Esophagus muscularis mucosa (tissue), 4 donors: ENCODE measurements around the gene NUMA1. TPM values are rescaled to one million over a fixed set of nuclear protein-coding genes. Genes with fewer than 3 reads are reported as not detected.

ENCODE experiments used
- DNase-seq: peaks from one replicate; pipeline ENCODE4 v3.0.0-alpha.2; 2017; ENCODE audit errors: extremely low spot score
- H3K27ac ChIP-seq, 4 donors: fragments of 200-600 bp; sonication (generic); replicated peaks in 1 of 4; 1 replicate in 3 of 4; 2 replicates in 1 of 4; pipeline ENCODE4 v1.5.1; 2016 to 2019; ENCODE audit warnings: mild to moderate bottlenecking in 1 of 4
- H3K27me3 ChIP-seq, 4 donors: fragments of 200-600 bp; sonication (generic); one replicate each; pipeline versions ENCODE4 v1.5.1 to v1.6.0; 2016 to 2019
- H3K36me3 ChIP-seq, 4 donors: fragments of 200-600 bp; sonication (generic); one replicate each; pipeline ENCODE4 v1.5.1; 2016 to 2019
- H3K4me1 ChIP-seq, 4 donors: fragments of 200-600 bp; sonication (generic); one replicate each; pipeline ENCODE4 v1.5.1; 2016 to 2019
- H3K4me3 ChIP-seq, 4 donors: fragments of 200-600 bp; sonication (generic); 1 replicate in 2 of 4; 2 replicates in 2 of 4; pipeline ENCODE4 v1.5.1; 2016 to 2019; ENCODE audit warnings: mild to moderate bottlenecking in 4 of 4, moderate library complexity in 1 of 4
- H3K9me3 ChIP-seq, 4 donors: fragments of 200-600 bp; sonication (generic); 1 replicate in 3 of 4; 2 replicates in 1 of 4; pipeline ENCODE4 v1.5.1; 2016 to 2019
- EP300 ChIP-seq: sonication (generic); formaldehyde crosslinking; IDR thresholded peaks from one replicate; pipeline ENCODE4 v1.6.1; 2017; ENCODE audit warnings: antibody characterized with exemption
- POLR2A ChIP-seq: fragments of 450-650 bp; IDR thresholded peaks from one replicate; pipeline ENCODE4 v1.6.1; 2017; ENCODE audit warnings: antibody characterized with exemption, moderate library complexity, mild to moderate bottlenecking, low read depth
- POLR2AphosphoS5 ChIP-seq, 2 donors: sonication (generic); formaldehyde crosslinking; IDR thresholded peaks; one replicate each; pipeline ENCODE4 v1.6.1; 2017; ENCODE audit warnings: antibody characterized with exemption in 2 of 2
- WGBS: methylation state at CpG from one replicate; pipeline ENCODE4 v1.1.5; 2018; 5-methylcytosine and 5-hydroxymethylcytosine counted together
- intact Hi-C: fragments of 100-400 bp; cut with DNase I; formaldehyde crosslinking; loops from one replicate; pipeline ENCODE4 v1.15.1; 2023
- total RNA-seq, 4 donors: library from RNA; depleted of rRNA; stranded (reverse); fragments of >200 nt; gene quantifications; one replicate each; pipeline versions ENCODE4 v1.1.0 to v1.2.1, GENCODE V29; 2016
- TF ChIP-seq, protein P1 (sequence below), 3 experiments: fragments of 200-600 bp in 2 of 3; fragments of 450-650 bp in 1 of 3; sonication (generic) in 2 of 3; IDR thresholded peaks; one replicate each; pipeline ENCODE4 v1.5.1; 2017 to 2019; ENCODE audit warnings: antibody characterized with exemption in 3 of 3, mild to moderate bottlenecking in 2 of 3, moderate library complexity in 1 of 3

Gene NUMA1
- total RNA-seq, 4 donors from 2014 or later: 214 to 328 (median 272) TPM

DNA sequence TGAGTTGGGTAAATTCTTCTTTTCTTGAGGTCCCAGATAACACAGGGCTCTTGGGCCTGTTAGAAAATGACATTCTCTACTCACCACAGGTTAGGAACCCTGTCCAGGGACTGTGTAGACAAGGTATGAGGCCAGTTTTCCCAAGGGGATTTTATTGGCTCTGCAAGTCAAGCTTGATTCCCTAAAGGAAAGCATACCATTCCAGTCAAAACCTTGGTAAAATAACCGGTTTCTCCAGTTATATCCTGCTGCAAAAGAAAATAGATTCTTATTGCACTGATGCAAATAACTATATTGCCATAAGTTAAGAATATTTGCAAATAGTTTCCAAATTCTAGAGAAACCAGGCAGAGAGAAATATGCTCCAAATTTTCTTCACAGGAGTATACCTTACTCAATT is 45.6 kb upstream of the NUMA1 start:
- no peak for TF ChIP-seq EP300
- TF ChIP-seq POLR2AphosphoS5 (IDR thresholded peaks at IDR 0.05): no peak
- TF ChIP-seq, protein P1, sequence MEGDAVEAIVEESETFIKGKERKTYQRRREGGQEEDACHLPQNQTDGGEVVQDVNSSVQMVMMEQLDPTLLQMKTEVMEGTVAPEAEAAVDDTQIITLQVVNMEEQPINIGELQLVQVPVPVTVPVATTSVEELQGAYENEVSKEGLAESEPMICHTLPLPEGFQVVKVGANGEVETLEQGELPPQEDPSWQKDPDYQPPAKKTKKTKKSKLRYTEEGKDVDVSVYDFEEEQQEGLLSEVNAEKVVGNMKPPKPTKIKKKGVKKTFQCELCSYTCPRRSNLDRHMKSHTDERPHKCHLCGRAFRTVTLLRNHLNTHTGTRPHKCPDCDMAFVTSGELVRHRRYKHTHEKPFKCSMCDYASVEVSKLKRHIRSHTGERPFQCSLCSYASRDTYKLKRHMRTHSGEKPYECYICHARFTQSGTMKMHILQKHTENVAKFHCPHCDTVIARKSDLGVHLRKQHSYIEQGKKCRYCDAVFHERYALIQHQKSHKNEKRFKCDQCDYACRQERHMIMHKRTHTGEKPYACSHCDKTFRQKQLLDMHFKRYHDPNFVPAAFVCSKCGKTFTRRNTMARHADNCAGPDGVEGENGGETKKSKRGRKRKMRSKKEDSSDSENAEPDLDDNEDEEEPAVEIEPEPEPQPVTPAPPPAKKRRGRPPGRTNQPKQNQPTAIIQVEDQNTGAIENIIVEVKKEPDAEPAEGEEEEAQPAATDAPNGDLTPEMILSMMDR (IDR thresholded peaks at IDR 0.05): no peak
- TF ChIP-seq POLR2A: no peak
- Histone ChIP-seq H3K27ac (no peak overlapping the region), H3K9me3 (no peaks in the 10 kb centered on the region), H3K4me3 (no peak overlapping the region), H3K36me3 (no peaks in the 10 kb centered on the region), H3K27me3 (peaks cover 0 to 1% (median 0%) of the 10 kb centered on the region in 4 donors), H3K4me1 (no peaks in the 10 kb centered on the region)
- no peak for DNase-seq
- WGBS: 63% methylated on average over 1 of the region's 1 CpG
- intact Hi-C loops: no loop called here

DNA sequence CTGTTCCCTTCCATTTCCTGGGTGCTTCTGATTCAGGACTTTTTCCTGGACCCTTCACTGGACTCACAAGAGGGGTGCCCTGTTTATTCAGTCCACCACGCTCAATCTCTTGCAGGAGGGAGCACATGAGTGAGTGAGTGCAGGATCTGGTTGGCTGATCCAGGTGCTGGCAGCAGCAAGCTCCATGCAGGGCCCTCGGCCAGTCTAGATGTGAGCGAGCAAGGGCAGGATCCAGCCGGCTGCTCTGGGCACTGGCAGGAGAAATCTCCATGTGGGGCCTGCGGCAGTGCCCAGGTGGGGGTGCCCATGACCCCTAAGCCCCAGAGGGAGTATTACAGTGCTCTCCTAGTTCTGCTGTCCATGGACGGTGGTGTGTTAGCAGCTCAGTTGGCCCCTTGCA is 43.7 kb upstream of the NUMA1 start:
- no peak for TF ChIP-seq EP300
- TF ChIP-seq POLR2A: no peak
- TF ChIP-seq POLR2AphosphoS5 (IDR thresholded peaks at IDR 0.05): no peak
- TF ChIP-seq, protein P1 (IDR thresholded peaks at IDR 0.05): no peak
- H3K27me3 ChIP-seq: peaks cover 0 to 2% (median 0%) of the 10 kb centered on the region in 4 donors
- no peaks in the 10 kb centered on the region for H3K4me1 ChIP-seq
- WGBS: 96% methylated on average over 3 of the region's 6 CpGs
- no peak overlapping the region for H3K4me3 ChIP-seq
- no peak overlapping the region for H3K27ac ChIP-seq
- H3K36me3 ChIP-seq: no peaks in the 10 kb centered on the region
- no peaks in the 10 kb centered on the region for H3K9me3 ChIP-seq
- no peak for DNase-seq
- intact Hi-C loops: no loop called here

DNA sequence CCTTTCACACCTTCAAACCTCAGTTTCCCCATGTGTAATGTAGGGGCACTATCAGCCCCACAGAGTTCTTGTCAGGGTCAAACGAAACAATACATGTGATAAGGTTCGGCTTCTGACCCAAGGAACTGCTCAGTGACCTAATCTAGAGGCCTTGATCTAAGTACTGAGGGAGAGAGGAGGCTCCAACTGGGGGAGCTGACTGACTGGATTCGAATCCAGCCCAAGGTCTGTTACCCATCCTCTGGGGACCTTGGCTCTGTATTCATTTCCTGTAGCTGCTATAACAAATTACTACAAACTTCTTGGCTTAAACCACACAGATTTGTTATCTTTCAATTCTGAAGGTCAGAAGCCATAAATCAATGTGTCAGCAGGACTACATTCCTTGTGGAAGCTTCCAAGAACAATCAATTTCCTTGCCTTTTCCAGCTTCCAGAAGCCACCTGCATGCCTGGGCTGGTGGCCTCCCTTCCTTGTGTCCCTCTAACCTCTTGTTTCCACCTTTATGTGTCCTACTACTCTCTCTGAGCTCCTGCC is 42.8 kb upstream of the NUMA1 start:
- no peak for TF ChIP-seq EP300
- TF ChIP-seq POLR2A: no peak
- no peak for TF ChIP-seq POLR2AphosphoS5 (IDR thresholded peaks at IDR 0.05)
- TF ChIP-seq, protein P1 (IDR thresholded peaks at IDR 0.05): no peak
- no peak for DNase-seq
- Histone ChIP-seq H3K9me3 (no peaks in the 10 kb centered on the region), H3K27ac (no peak overlapping the region), H3K4me3 (no peak overlapping the region), H3K36me3 (no peaks in the 10 kb centered on the region), H3K4me1 (no peaks in the 10 kb centered on the region), H3K27me3 (peaks cover 0 to 6% (median 0%) of the 10 kb centered on the region in 4 donors)
- intact Hi-C loops: no loop called here
- WGBS: 79% methylated on average over 3 of the region's 3 CpGs

DNA sequence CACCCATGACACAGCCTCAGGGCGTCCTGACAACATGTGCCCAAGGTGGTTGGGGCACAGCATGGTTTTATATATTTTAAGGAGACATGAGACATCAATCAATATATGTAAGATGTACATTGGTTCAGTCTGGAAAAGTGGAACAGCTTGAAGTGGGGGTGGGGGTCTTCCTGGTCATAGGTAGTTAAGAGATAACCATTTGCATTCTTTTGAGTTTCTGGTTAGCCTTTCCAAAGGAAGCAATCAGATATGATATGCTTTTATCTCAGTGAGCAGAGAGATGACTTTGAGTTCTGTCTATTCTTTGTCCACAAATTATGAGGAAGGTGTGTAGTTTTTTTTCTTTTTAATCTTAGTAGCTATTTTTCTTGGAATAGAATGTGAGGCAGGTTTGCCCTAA is 42.3 kb upstream of the NUMA1 start:
- Histone ChIP-seq H3K27me3 (peaks cover 0 to 6% (median 0%) of the 10 kb centered on the region in 4 donors), H3K27ac (no peak overlapping the region), H3K36me3 (no peaks in the 10 kb centered on the region), H3K9me3 (no peaks in the 10 kb centered on the region), H3K4me1 (no peaks in the 10 kb centered on the region), H3K4me3 (no peak overlapping the region)
- no peak for DNase-seq
- TF ChIP-seq POLR2A (no peak), POLR2AphosphoS5 (IDR thresholded peaks at IDR 0.05) (no peak), EP300 (no peak)
- TF ChIP-seq, protein P1 (IDR thresholded peaks at IDR 0.05): no peak
- 50% methylated on average over 1 of the region's 1 CpG for WGBS
- intact Hi-C loops: no loop called here

DNA sequence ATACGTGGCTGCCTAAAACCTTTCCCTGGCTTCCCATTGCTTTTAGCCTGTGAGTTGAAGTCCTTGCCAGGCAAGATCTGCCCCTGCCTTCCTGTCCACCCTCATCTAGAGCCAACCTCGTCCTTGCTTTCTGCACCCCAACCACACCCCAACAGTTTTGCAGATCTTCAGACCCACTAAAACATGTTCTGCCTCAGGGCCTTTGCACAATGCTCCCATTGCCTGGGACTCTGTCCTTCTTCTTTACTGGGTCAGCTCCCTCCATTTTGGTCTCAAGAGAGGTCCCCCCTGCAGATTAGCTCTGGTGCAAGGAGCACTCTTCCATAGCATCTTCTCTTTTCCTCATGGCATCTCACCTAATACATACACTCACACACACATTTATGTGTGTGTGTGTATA is 40.6 kb upstream of the NUMA1 start:
- DNase-seq: no peak
- Histone ChIP-seq H3K4me1 (no peaks in the 10 kb centered on the region), H3K9me3 (no peaks in the 10 kb centered on the region), H3K27me3 (peaks cover 0 to 6% (median 0%) of the 10 kb centered on the region in 4 donors), H3K4me3 (no peak overlapping the region), H3K27ac (no peak overlapping the region), H3K36me3 (no peaks in the 10 kb centered on the region)
- 79% methylated on average over 2 of the region's 2 CpGs for WGBS
- intact Hi-C loops: no loop called here
- TF ChIP-seq EP300: no peak
